Measurements from ENCODE around the gene WWOX.

The WWOX gene

GRCh38 chr16:78147911-78148401 lies 48.5 kb downstream of the WWOX start:
- H3K4me3 ChIP-seq (IDR thresholded peaks at IDR 0.05; ENCODE audit: insufficient read depth, low read depth, low read length): no peak overlapping the region
- H2AFZ ChIP-seq (ENCODE audit: low read depth): no peak overlapping the region
- H4K20me1 ChIP-seq (ENCODE audit: insufficient read depth): no peaks in the 10 kb centered on the region
- no peaks in the 10 kb centered on the region for H3K4me1 ChIP-seq (ENCODE audit: low read depth, poor library complexity, severe bottlenecking)
- no peak for TF ChIP-seq CTCF (conservative IDR thresholded peaks at IDR 0.05; ENCODE audit: low read depth, low read length)
- H3K27ac ChIP-seq: no peak overlapping the region
- H3K79me2 ChIP-seq (ENCODE audit: insufficient read depth, low read depth): no peaks in the 10 kb centered on the region
- H3K27me3 ChIP-seq (ENCODE audit: insufficient read depth, low read depth): no peaks in the 10 kb centered on the region
- H3K4me2 ChIP-seq: no peak overlapping the region
- no peak overlapping the region for H3K9ac ChIP-seq
- H3K36me3 ChIP-seq (ENCODE audit: insufficient read depth): no peaks in the 10 kb centered on the region

- TF ChIP-seq CTCF (conservative IDR thresholded peaks at IDR 0.05; ENCODE audit: low read depth, low read length): no peak
- Histone ChIP-seq H3K4me3 (IDR thresholded peaks at IDR 0.05; ENCODE audit: insufficient read depth, low read depth, low read length) (no peak overlapping the region), H3K4me2 (no peak overlapping the region), H3K27ac (no peak overlapping the region), H3K9ac (no peak overlapping the region), H3K4me1 (ENCODE audit: low read depth, poor library complexity, severe bottlenecking) (no peaks in the 10 kb centered on the region), H4K20me1 (ENCODE audit: insufficient read depth) (no peaks in the 10 kb centered on the region), H3K27me3 (ENCODE audit: insufficient read depth, low read depth) (no peaks in the 10 kb centered on the region), H3K79me2 (ENCODE audit: insufficient read depth, low read depth) (no peaks in the 10 kb centered on the region), H3K36me3 (ENCODE audit: insufficient read depth) (no peaks in the 10 kb centered on the region), H2AFZ (ENCODE audit: low read depth) (no peak overlapping the region)
Measured at GRCh38 chr16:78150233-78150632, 50.8 kb downstream of the WWOX start.

GRCh38 chr16:78154729-78155461 lies 55.4 kb downstream of the WWOX start:
- no peak for TF ChIP-seq CTCF (conservative IDR thresholded peaks at IDR 0.05; ENCODE audit: low read depth, low read length)
- Histone ChIP-seq H3K36me3 (ENCODE audit: insufficient read depth) (no peaks in the 10 kb centered on the region), H3K4me2 (no peak overlapping the region), H3K9ac (no peak overlapping the region), H3K27ac (no peak overlapping the region), H3K4me1 (ENCODE audit: low read depth, poor library complexity, severe bottlenecking) (no peaks in the 10 kb centered on the region), H3K27me3 (ENCODE audit: insufficient read depth, low read depth) (no peaks in the 10 kb centered on the region), H4K20me1 (ENCODE audit: insufficient read depth) (no peaks in the 10 kb centered on the region), H2AFZ (ENCODE audit: low read depth) (no peak overlapping the region), H3K4me3 (IDR thresholded peaks at IDR 0.05; ENCODE audit: insufficient read depth, low read depth, low read length) (no peak overlapping the region), H3K79me2 (ENCODE audit: insufficient read depth, low read depth) (no peaks in the 10 kb centered on the region)

- no peak for TF ChIP-seq CTCF (conservative IDR thresholded peaks at IDR 0.05; ENCODE audit: low read depth, low read length)
- Histone ChIP-seq H3K4me2 (no peak overlapping the region), H3K27ac (no peak overlapping the region)
Measured at GRCh38 chr16:78155791-78156345, 56.4 kb downstream of the WWOX start.

More at GRCh38 chr16:78155791-78156345, 56.4 kb downstream of the WWOX start:
- no peaks in the 10 kb centered on the region for H4K20me1 ChIP-seq (ENCODE audit: insufficient read depth)
- H3K4me3 ChIP-seq (IDR thresholded peaks at IDR 0.05; ENCODE audit: insufficient read depth, low read depth, low read length): no peak overlapping the region
- H3K36me3 ChIP-seq (ENCODE audit: insufficient read depth): no peaks in the 10 kb centered on the region
- H3K27me3 ChIP-seq (ENCODE audit: insufficient read depth, low read depth): no peaks in the 10 kb centered on the region
- H2AFZ ChIP-seq (ENCODE audit: low read depth): no peak overlapping the region
- H3K9ac ChIP-seq: no peak overlapping the region
- H3K79me2 ChIP-seq (ENCODE audit: insufficient read depth, low read depth): no peaks in the 10 kb centered on the region
- H3K4me1 ChIP-seq (ENCODE audit: low read depth, poor library complexity, severe bottlenecking): no peaks in the 10 kb centered on the region

All from KMS-11 (cell line).